Neural progenitor cell (in vitro differentiated cells): ENCODE data around the gene BCAM.

Experiments
- EZH2 ChIP-seq: fragments of 200-600 bp; sonication (generic); IDR thresholded peaks from 2 replicates; pipeline ENCODE4 v1.6.1; 2017; ENCODE audit warnings: antibody characterized with exemption, mild to moderate bottlenecking, moderate library complexity
- EZH2phosphoT487 ChIP-seq: fragments of 200-600 bp; sonication (generic); IDR thresholded peaks from 2 replicates; pipeline ENCODE4 v1.6.1; 2017; ENCODE audit warnings: antibody characterized with exemption
- TF ChIP-seq, protein P1 (sequence below): fragments of 200-600 bp; sonication (generic); IDR thresholded peaks from 2 replicates; pipeline ENCODE4 v1.5.1; 2017; ENCODE audit warnings: antibody characterized with exemption, mild to moderate bottlenecking

GRCh38 chr19:44795398-44795987 lies 13.4 kb upstream of the BCAM start:
- no peak for TF ChIP-seq EZH2
- TF ChIP-seq, protein P1, sequence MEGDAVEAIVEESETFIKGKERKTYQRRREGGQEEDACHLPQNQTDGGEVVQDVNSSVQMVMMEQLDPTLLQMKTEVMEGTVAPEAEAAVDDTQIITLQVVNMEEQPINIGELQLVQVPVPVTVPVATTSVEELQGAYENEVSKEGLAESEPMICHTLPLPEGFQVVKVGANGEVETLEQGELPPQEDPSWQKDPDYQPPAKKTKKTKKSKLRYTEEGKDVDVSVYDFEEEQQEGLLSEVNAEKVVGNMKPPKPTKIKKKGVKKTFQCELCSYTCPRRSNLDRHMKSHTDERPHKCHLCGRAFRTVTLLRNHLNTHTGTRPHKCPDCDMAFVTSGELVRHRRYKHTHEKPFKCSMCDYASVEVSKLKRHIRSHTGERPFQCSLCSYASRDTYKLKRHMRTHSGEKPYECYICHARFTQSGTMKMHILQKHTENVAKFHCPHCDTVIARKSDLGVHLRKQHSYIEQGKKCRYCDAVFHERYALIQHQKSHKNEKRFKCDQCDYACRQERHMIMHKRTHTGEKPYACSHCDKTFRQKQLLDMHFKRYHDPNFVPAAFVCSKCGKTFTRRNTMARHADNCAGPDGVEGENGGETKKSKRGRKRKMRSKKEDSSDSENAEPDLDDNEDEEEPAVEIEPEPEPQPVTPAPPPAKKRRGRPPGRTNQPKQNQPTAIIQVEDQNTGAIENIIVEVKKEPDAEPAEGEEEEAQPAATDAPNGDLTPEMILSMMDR: no peak
- TF ChIP-seq EZH2phosphoT487: no peak
